Activated B cell treated with CpG ODN at 0.5 μM for 24 hours (primary cell): ENCODE measurements around the gene SIGLEC1. TPM values are rescaled to one million over a fixed set of nuclear protein-coding genes. Genes with fewer than 3 reads are reported as not detected.

Source experiments
- ATAC-seq: fragments of 200-7000 bp; cut with Tn5 transposase; one replicate; pipeline ENCODE4 v1.10.0; 2021; ENCODE audit warnings: low read depth, mild to moderate bottlenecking, moderate library complexity
- CTCF ChIA-PET: fragments of 350-600 bp; sonication (Branson Sonifier 250); formaldehyde crosslinking; loops from one replicate; lab custom pipeline; 2021; ENCODE audit warnings: antibody characterized with exemption; lab: Charles Lee
- POLR2A ChIA-PET: fragments of 350-600 bp; sonication (Branson Sonifier 250); formaldehyde crosslinking; loops from one replicate; lab custom pipeline; 2021; ENCODE audit warnings: antibody characterized with exemption; lab: Charles Lee
- DNase-seq: peaks from one replicate; pipeline ENCODE4 v3.0.0; 2022
- H3K27ac Mint-ChIP-seq: one replicate; pipeline ENCODE4 v1.8.0; 2020; ENCODE audit warnings: mixed read lengths
- H3K27me3 Mint-ChIP-seq: one replicate; pipeline ENCODE4 v1.8.0; 2021; ENCODE audit warnings: mixed read lengths
- H3K36me3 Mint-ChIP-seq: one replicate; pipeline ENCODE4 v1.8.0; 2021; ENCODE audit warnings: low read depth, mixed read lengths
- H3K4me1 Mint-ChIP-seq: one replicate; pipeline ENCODE4 v1.8.0; 2021; ENCODE audit warnings: mixed read lengths
- H3K4me3 Mint-ChIP-seq: one replicate; pipeline ENCODE4 v1.8.0; 2020; ENCODE audit warnings: mild to moderate bottlenecking, mixed read lengths
- H3K9me3 Mint-ChIP-seq: one replicate; pipeline ENCODE4 v1.8.0; 2020; ENCODE audit warnings: mixed read lengths
- intact Hi-C: fragments of 100-400 bp; cut with micrococcal nuclease; formaldehyde crosslinking; loops from one replicate; pipeline ENCODE4 v1.15.1; 2024
- total RNA-seq: library from RNA; stranded (reverse); gene quantifications from 2 replicates; pipeline ENCODE4 v1.2.3, GENCODE V29; 2022
- TF ChIP-seq, protein P1 (sequence below): fragments of 200-600 bp; IDR thresholded peaks from one replicate; pipeline ENCODE4 v1.8.0; 2022; ENCODE audit warnings: antibody characterized with exemption, mild to moderate bottlenecking

The SIGLEC1 gene
- total RNA-seq, 1 donor from 2014 or later: not detected

DNA sequence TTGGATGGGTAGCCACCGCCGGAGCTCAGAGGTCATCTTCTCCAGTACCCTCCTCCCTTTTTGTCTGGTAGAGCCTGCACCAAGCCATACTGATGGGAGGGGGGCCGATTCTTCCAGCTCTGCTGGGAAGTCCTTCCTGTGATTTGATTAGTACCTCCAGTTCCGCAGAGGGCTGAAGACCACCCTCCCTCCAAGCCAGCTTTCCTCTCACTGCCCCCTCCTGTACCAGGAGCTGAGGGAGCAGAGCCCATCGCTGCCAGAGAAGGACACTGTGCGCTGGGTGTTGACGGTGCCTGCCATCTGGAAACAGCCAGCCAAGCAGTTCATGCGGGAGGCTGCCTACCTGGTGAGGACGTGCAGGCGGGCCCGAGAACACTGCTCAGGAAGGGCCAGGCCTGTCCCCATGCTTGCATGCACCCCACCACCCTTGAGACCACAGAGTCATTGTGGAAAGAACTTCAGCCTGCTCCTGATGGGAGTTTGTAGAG, 33.3 kb upstream of the SIGLEC1 start:
- H3K9me3 Mint-ChIP-seq: no peaks in the 10 kb centered on the region
- no peak overlapping the region for H3K27ac Mint-ChIP-seq
- H3K4me1 Mint-ChIP-seq: peaks cover 12% of the 10 kb centered on the region
- intact Hi-C loops: no loop called here
- H3K27me3 Mint-ChIP-seq: peaks cover 18% of the 10 kb centered on the region
- no peak overlapping the region for H3K4me3 Mint-ChIP-seq
- no peak for DNase-seq
- CTCF ChIA-PET: interaction anchor here (1.2 kb wide), 1 partner anchor 22 kb away, joined by 3 read pairs; the partner anchor contains the start of gene ADISSP
- TF ChIP-seq, protein P1, sequence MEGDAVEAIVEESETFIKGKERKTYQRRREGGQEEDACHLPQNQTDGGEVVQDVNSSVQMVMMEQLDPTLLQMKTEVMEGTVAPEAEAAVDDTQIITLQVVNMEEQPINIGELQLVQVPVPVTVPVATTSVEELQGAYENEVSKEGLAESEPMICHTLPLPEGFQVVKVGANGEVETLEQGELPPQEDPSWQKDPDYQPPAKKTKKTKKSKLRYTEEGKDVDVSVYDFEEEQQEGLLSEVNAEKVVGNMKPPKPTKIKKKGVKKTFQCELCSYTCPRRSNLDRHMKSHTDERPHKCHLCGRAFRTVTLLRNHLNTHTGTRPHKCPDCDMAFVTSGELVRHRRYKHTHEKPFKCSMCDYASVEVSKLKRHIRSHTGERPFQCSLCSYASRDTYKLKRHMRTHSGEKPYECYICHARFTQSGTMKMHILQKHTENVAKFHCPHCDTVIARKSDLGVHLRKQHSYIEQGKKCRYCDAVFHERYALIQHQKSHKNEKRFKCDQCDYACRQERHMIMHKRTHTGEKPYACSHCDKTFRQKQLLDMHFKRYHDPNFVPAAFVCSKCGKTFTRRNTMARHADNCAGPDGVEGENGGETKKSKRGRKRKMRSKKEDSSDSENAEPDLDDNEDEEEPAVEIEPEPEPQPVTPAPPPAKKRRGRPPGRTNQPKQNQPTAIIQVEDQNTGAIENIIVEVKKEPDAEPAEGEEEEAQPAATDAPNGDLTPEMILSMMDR: no peak
- POLR2A ChIA-PET: interaction anchor here (1.2 kb wide), 1 partner anchor 22 kb away, joined by 3 read pairs; the partner anchor contains the start of gene ADISSP
- ATAC-seq: no peak
- no peaks in the 10 kb centered on the region for H3K36me3 Mint-ChIP-seq

DNA sequence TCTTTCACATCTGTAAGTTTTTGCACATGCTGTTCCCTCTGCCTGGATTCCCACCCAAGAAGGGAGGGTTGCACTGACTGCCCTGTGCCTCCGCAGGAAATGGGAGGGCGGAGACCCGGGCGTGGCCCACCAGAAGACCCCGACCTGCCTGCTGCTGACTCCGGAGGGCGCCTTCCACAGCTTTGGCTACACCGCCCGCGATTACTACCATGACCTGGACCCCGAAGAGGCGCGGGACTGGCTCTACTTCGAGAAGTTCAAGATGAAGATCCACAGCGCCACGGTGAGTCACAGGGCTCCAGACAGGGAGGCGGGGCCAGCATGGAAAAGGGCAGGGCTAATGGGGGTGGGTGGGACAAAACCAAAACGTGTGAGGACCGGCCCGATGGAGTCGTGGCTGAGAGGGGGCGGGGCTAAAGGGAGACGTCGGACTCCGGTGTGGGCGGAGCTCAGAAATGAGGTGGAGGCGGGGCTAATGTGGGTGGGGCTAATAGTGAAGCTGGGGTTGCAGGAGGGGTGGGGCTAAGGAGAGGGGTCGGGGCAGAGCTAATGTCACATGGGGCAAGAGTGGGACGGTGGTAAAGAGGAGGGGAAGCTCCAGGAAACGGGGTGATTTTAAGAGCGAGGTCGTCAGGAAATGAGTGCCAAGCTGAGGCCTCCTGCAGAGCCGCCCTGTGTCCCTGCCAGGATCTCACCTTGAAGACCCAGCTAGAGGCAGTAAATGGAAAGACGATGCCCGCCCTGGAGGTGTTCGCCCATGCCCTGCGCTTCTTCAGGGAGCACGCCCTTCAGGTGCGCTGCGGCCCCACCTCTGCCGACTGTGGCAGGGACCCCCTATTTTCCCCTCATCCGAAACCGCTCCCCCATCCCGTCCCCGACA, 32.6 kb upstream of the SIGLEC1 start:
- ATAC-seq: peak; percentile 84
- TF ChIP-seq, protein P1: no peak
- CTCF ChIA-PET: interaction anchor here (1.2 kb wide), 1 partner anchor 23 kb away, joined by 3 read pairs; the partner anchor contains the start of gene ADISSP
- intact Hi-C loops: no loop called here
- no peak overlapping the region for H3K27ac Mint-ChIP-seq
- peak overlapping the region; percentile 64 for H3K4me3 Mint-ChIP-seq
- no peaks in the 10 kb centered on the region for H3K36me3 Mint-ChIP-seq
- peak; percentile 42 for DNase-seq
- H3K9me3 Mint-ChIP-seq: no peaks in the 10 kb centered on the region
- peaks cover 18% of the 10 kb centered on the region for H3K27me3 Mint-ChIP-seq
- peaks cover 11% of the 10 kb centered on the region for H3K4me1 Mint-ChIP-seq
- POLR2A ChIA-PET: interaction anchor here (0.6 to 1.2 kb wide), 3 partner anchors 22 to 293 kb away, joined by 3 to 5 read pairs (median 3); partner anchors contain the start of gene ADISSP

DNA sequence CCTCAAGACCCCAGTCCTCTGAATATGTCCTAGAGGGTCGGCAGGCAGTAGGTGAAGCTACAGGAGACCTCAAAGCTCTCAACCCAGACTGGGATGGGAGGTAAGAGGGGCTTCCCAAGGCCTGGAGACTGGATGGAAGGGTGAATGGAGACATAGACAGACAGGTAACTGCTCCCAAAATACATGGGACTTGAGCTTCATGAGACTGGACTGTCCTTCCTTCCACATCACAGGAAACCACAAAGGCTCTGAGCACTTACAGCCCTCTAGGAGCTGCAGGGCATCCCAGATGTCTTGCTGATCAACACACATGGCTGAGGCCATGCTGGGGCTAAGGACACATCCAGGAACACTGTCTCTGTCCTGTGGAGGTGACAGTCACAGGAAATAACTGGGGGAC, 31.6 kb upstream of the SIGLEC1 start:
- H3K9me3 Mint-ChIP-seq: no peaks in the 10 kb centered on the region
- H3K4me3 Mint-ChIP-seq: no peak overlapping the region
- ATAC-seq: no peak
- intact Hi-C loops: no loop called here
- TF ChIP-seq, protein P1: no peak
- ChIA-PET CTCF (no interaction called here), POLR2A (no interaction called here)
- peaks cover 18% of the 10 kb centered on the region for H3K27me3 Mint-ChIP-seq
- no peaks in the 10 kb centered on the region for H3K36me3 Mint-ChIP-seq
- DNase-seq: no peak
- peaks cover 11% of the 10 kb centered on the region for H3K4me1 Mint-ChIP-seq
- no peak overlapping the region for H3K27ac Mint-ChIP-seq

DNA sequence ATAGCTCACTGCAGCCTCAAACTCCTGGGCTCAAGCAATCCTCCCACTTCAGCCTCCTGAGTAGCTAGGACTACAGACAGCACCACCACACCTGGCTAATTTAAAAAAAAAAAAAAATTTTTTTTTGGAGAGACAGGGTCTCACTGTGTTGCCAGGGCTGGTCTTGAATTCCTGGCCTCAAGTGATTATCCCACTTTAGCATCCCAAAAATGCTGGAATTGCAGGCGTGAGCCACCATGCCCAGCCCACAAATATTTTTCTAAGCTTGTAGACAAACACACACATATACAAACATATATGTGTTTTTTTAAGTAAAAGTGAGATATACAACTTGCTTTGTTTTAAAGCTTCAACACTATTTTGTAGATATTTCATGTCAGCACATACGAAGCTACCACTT, 30.9 kb upstream of the SIGLEC1 start:
- no peak overlapping the region for H3K27ac Mint-ChIP-seq
- ATAC-seq (no peak), DNase-seq (no peak)
- peaks cover 11% of the 10 kb centered on the region for H3K4me1 Mint-ChIP-seq
- POLR2A ChIA-PET: no interaction called here
- intact Hi-C loops: no loop called here
- CTCF ChIA-PET: no interaction called here
- H3K36me3 Mint-ChIP-seq: no peaks in the 10 kb centered on the region
- no peaks in the 10 kb centered on the region for H3K9me3 Mint-ChIP-seq
- TF ChIP-seq, protein P1: no peak
- H3K27me3 Mint-ChIP-seq: peaks cover 18% of the 10 kb centered on the region
- no peak overlapping the region for H3K4me3 Mint-ChIP-seq

DNA sequence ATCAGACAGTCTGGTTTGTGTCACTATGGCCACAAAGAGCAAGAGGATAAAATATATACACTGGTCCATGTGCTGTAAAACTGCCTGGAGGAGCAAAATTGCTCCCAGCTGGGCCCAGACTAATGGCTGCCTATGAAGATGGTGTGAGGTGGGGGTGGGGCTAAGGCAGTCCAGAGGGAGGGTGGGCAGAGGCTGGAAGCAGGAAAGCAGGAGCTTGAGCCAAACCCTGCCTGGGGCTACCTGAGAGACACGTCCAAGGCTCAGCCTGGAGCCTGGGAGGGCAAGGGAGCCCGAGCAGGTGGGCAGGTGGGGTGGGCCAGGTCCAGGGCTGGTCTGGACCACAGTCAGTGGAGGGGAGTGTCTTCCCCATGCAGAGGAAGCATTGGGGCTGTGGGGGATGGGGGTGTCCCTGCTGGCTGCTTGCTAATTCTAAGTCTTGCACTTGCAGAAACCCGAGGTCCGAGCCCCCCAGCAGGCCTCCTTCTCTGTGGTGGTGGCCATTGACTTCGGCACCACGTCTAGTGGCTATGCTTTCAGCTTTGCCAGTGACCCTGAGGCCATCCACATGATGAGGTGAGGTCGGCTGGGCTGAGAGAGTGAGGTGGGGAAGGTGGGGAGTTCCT, 29.5 kb upstream of the SIGLEC1 start:
- ATAC-seq (no peak), DNase-seq (no peak)
- no peak overlapping the region for H3K27ac Mint-ChIP-seq
- peaks cover 18% of the 10 kb centered on the region for H3K27me3 Mint-ChIP-seq
- TF ChIP-seq, protein P1: no peak
- peaks cover 11% of the 10 kb centered on the region for H3K4me1 Mint-ChIP-seq
- H3K36me3 Mint-ChIP-seq: no peaks in the 10 kb centered on the region
- POLR2A ChIA-PET: no interaction called here
- H3K4me3 Mint-ChIP-seq: no peak overlapping the region
- intact Hi-C loops: no loop called here
- CTCF ChIA-PET: interaction anchor here (0.6 kb wide), 1 partner anchor 56 kb away, joined by 3 read pairs; no protein-coding TSS in a partner anchor
- H3K9me3 Mint-ChIP-seq: no peaks in the 10 kb centered on the region
